ENCODE results near the gene GABRR1. TPM values are rescaled to one million over a fixed set of nuclear protein-coding genes. Genes with fewer than 3 reads are reported as not detected.

GABRR1 gene
- total RNA-seq, 1 donor from 2014 or later, result not detected

DNA sequence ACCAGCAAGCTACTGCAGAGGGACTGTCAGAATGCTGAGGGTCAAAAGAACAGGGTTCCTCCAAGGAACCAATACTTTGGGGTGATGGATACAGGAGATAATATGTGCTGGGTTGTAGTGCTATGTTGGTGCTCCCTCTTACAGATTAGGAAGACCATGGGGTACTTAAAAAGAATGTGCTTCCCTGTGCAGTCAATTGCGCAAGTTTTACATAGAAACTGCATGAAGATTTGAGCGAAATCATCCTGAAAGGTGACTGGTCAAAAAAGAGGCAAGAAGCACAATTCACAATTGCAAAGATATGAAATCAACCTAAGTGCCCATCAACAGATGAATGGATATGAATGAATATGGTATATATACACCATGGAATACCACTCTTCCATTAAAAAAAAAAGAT lies 33.9 kb downstream of the GABRR1 start:
- H3K36me3 Mint-ChIP-seq (ENCODE audit: unreplicated experiment), result no peaks in the 10 kb centered on the region
- peaks cover 27% of the 10 kb centered on the region for H3K27me3 Mint-ChIP-seq (ENCODE audit: unreplicated experiment)
- no peak overlapping the region for H3K4me3 Mint-ChIP-seq (ENCODE audit: unreplicated experiment)
- H3K27ac Mint-ChIP-seq (ENCODE audit: unreplicated experiment), result no peak overlapping the region
- peak; percentile 23 for DNase-seq (ENCODE audit: extremely low spot score, unreplicated experiment)
- H3K4me1 Mint-ChIP-seq (ENCODE audit: unreplicated experiment), result peaks cover 1% of the 10 kb centered on the region
- H3K9me3 Mint-ChIP-seq (ENCODE audit: unreplicated experiment), result no peaks in the 10 kb centered on the region
- no peak for TF ChIP-seq CTCF (IDR thresholded peaks at IDR 0.05)

- no peaks in the 10 kb centered on the region for H3K9me3 Mint-ChIP-seq (ENCODE audit: unreplicated experiment)
- H3K27ac Mint-ChIP-seq (ENCODE audit: unreplicated experiment), result no peak overlapping the region
- DNase-seq (ENCODE audit: extremely low spot score, unreplicated experiment), result no peak
- peaks cover 1% of the 10 kb centered on the region for H3K4me1 Mint-ChIP-seq (ENCODE audit: unreplicated experiment)
- no peaks in the 10 kb centered on the region for H3K36me3 Mint-ChIP-seq (ENCODE audit: unreplicated experiment)
- no peak for TF ChIP-seq CTCF (IDR thresholded peaks at IDR 0.05)
- peaks cover 25% of the 10 kb centered on the region for H3K27me3 Mint-ChIP-seq (ENCODE audit: unreplicated experiment)
- H3K4me3 Mint-ChIP-seq (ENCODE audit: unreplicated experiment), result no peak overlapping the region
Observed at GRCh38 chr6:89180971-89181370, 36.2 kb downstream of the GABRR1 start.

- Mint-ChIP-seq H3K4me3 (ENCODE audit: unreplicated experiment) (no peak overlapping the region), H3K4me1 (ENCODE audit: unreplicated experiment) (peaks cover 1% of the 10 kb centered on the region), H3K27ac (ENCODE audit: unreplicated experiment) (no peak overlapping the region), H3K9me3 (ENCODE audit: unreplicated experiment) (no peaks in the 10 kb centered on the region), H3K36me3 (ENCODE audit: unreplicated experiment) (no peaks in the 10 kb centered on the region), H3K27me3 (ENCODE audit: unreplicated experiment) (peaks cover 19% of the 10 kb centered on the region)
- TF ChIP-seq CTCF (IDR thresholded peaks at IDR 0.05), result no peak
- peak; percentile 64 for DNase-seq (ENCODE audit: extremely low spot score, unreplicated experiment)
Observed at GRCh38 chr6:89180112-89180511, 37.0 kb downstream of the GABRR1 start.

GRCh38 chr6:89173634-89174033 lies 43.5 kb downstream of the GABRR1 start:
- no peaks in the 10 kb centered on the region for H3K9me3 Mint-ChIP-seq (ENCODE audit: unreplicated experiment)
- no peaks in the 10 kb centered on the region for H3K4me1 Mint-ChIP-seq (ENCODE audit: unreplicated experiment)
- H3K27me3 Mint-ChIP-seq (ENCODE audit: unreplicated experiment), result no peaks in the 10 kb centered on the region
- no peaks in the 10 kb centered on the region for H3K36me3 Mint-ChIP-seq (ENCODE audit: unreplicated experiment)
- H3K27ac Mint-ChIP-seq (ENCODE audit: unreplicated experiment), result no peak overlapping the region
- DNase-seq (ENCODE audit: extremely low spot score, unreplicated experiment), result no peak
- no peak for TF ChIP-seq CTCF (IDR thresholded peaks at IDR 0.05)
- H3K4me3 Mint-ChIP-seq (ENCODE audit: unreplicated experiment), result no peak overlapping the region

- no peaks in the 10 kb centered on the region for H3K9me3 Mint-ChIP-seq (ENCODE audit: unreplicated experiment)
- TF ChIP-seq CTCF (IDR thresholded peaks at IDR 0.05), result no peak
- no peak overlapping the region for H3K27ac Mint-ChIP-seq (ENCODE audit: unreplicated experiment)
- no peaks in the 10 kb centered on the region for H3K36me3 Mint-ChIP-seq (ENCODE audit: unreplicated experiment)
- no peak for DNase-seq (ENCODE audit: extremely low spot score, unreplicated experiment)
- H3K4me1 Mint-ChIP-seq (ENCODE audit: unreplicated experiment), result no peaks in the 10 kb centered on the region
- no peak overlapping the region for H3K4me3 Mint-ChIP-seq (ENCODE audit: unreplicated experiment)
- H3K27me3 Mint-ChIP-seq (ENCODE audit: unreplicated experiment), result no peaks in the 10 kb centered on the region
Observed at GRCh38 chr6:89172131-89172530, 45.0 kb downstream of the GABRR1 start.

Data from osteocyte (in vitro differentiated cells).